AML-193 (cell line): ENCODE data around the gene GID8.
"Not testable (repeated sequence)": the region's sequence is repeated elsewhere in the genome, so short reads cannot be mapped to it uniquely, and the experiment has no call there.

Experiments used
- DNase-seq, 2 experiments: peaks; one replicate each; lab custom pipeline; 2025; lab: John Stamatoyannopoulos, UW

GID8 gene

GRCh38 chr20:62958388-62959100 is 20.6 kb downstream of the GID8 start:
- DNase-seq = no peak

DNA sequence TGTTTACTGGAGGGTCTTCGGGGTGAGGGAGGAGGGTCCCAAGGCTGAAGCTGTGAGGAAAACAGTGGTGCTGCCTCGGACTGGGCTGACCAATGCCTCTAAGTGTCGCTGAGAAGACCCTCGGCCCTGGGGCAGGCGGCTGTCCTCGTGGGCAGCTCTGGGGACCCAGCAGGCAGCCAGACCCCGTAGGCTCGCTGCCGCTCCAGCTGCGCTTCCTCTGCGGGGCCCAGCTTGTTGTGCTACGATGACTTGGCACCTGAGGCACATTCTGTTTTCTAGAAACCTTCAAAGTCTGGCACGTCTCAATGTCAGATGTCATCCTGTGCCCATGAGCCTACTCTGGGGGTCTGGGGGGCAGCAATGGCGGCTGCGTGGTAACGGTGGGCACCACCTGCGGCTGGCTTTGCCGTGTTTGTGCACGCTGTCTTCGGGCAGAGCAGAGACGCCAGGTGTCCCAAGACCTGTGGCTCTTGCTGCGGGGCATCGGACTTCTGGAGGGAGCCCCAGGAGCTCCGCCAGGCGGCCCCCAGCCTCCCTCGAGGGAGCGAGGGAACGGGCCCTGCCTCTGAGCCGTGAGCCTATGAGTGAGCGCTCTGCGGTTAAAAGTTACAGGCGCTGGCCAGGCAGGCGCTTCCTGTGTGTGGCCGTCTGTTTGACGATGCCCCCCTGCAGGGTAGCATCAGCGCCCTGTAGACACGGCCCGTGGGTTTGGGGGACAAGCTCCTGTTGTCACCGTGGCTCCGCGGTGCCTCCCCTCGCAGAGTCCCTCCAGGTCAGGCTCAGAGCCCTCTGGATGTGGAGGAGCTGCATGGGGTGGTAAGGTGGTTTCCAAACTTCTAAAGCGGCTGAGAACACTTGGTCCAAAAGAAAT is 21.4 kb downstream of the GID8 start:
- no peak for DNase-seq

DNA sequence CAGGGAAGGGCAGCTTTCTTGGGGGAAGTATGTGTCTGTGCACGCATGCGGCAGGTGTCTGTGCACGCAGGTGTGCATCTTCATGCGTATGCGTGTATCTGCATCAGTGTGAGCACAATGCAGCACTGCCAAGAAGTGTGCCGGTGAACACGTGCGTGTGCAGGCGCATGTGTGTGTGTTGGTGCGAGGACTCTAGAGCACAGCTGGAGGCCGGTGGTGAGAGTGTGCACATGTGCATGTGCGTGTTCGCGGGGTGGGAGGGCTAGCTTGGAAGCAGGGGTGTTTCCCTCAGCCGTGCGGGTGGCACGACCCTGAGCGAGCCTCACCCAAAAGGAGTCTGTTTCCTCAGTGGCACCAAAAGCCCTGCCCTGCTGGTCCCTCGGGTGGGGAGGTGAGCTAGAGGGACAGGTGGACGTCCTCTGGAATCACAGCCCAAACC is 22.1 kb downstream of the GID8 start:
- DNase-seq = no peak

- DNase-seq = not testable (repeated sequence)
These were observed 22.7 kb downstream of the GID8 start for GRCh38 chr20:62960446-62961309.

DNA sequence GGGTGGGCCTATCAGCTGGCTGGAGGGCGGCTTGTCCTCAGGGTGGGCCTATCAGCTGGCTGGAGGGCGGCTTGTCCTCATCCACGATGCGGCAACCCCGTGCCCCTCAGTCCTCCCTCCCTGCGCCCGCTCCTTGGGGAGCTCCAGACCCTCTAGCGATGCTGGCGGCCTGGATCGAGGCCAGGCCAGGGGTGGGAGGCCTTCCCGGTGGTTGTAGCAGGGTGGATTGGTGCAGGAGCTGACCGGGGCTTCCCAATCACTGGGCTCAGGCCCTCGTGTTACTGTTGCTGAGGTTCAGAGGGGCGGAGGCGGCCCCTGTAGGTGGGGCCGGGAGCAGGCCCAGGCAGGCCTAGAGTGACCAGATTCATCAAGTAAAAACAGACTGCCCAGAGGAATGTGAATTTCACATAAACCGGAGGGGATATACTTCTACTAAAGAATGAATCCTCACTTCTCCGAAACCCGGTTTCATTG is 23.4 kb downstream of the GID8 start:
- no peak for DNase-seq

- DNase-seq = no peak
These were observed 23.9 kb downstream of the GID8 start for GRCh38 chr20:62961799-62962198.

DNA sequence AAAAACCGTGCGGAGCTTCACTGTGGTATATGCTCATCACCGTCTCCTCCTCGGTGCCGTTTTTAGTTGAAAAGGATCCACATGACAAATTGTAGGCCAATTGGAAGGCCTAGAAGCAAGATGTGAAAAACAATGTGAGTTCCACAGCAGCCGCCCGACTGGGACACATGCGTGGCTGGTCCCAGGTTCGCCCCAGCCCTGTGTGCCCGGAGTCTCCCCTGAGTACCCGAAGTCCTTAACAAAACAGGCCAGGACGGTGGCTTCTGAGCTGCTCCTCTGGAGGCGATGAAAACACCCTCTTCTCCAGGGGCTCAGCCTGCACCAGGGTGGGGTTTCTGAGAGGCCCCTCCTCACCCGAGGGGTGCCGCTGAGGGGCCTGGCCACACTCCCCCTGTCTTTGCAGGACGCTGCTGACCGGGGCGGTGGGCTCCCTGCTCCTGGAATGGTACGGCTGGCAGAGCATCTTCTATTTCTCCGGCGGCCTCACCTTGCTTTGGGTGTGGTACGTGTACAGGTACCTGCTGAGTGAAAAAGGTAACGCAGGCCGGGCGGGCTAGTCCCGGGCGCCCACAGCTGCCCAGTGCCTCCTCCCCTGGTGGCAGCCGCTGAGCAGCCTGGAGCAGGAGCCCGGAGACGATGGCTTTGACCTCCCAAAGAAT is 24.4 kb downstream of the GID8 start:
- DNase-seq = no peak

DNA sequence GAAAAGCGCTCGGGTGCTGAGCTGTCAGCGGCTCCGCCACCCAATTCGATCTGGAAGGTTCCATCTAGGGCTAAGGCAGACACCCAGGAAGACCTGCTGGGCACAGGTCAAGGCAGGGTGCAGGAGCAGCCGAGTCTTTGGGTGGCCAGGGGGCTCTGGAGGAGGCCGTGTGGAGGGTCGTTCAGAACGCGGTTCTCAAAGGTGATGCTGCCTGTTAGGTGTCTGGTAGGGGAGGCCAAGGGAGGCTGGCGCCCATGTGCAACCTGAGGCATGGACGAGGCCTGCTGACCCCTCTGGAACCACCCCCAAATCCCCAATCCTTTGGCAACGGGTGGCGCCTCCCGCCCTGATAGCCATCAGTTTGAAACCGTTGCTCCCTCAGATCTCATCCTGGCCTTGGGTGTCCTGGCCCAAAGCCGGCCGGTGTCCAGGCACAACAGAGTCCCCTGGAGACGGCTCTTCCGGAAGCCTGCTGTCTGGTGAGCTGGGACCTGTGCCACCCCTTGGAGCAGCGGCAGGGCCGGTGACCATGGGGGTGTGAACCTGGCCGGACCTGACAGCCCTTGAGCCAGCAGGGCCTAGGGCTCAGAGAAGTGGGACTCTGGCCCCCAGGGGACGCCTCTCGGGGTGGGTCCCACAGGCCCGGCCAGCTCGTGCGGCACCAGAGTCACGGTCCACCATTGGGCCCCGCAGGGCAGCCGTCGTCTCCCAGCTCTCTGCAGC is 25.1 kb downstream of the GID8 start:
- no peak for DNase-seq

- no peak for DNase-seq
These were observed 25.9 kb downstream of the GID8 start for GRCh38 chr20:62963614-62964397.

- no peak for DNase-seq
These were observed 26.8 kb downstream of the GID8 start for GRCh38 chr20:62964700-62965099.

- no peak for DNase-seq
These were observed 27.4 kb downstream of the GID8 start for GRCh38 chr20:62965363-62965771.

DNA sequence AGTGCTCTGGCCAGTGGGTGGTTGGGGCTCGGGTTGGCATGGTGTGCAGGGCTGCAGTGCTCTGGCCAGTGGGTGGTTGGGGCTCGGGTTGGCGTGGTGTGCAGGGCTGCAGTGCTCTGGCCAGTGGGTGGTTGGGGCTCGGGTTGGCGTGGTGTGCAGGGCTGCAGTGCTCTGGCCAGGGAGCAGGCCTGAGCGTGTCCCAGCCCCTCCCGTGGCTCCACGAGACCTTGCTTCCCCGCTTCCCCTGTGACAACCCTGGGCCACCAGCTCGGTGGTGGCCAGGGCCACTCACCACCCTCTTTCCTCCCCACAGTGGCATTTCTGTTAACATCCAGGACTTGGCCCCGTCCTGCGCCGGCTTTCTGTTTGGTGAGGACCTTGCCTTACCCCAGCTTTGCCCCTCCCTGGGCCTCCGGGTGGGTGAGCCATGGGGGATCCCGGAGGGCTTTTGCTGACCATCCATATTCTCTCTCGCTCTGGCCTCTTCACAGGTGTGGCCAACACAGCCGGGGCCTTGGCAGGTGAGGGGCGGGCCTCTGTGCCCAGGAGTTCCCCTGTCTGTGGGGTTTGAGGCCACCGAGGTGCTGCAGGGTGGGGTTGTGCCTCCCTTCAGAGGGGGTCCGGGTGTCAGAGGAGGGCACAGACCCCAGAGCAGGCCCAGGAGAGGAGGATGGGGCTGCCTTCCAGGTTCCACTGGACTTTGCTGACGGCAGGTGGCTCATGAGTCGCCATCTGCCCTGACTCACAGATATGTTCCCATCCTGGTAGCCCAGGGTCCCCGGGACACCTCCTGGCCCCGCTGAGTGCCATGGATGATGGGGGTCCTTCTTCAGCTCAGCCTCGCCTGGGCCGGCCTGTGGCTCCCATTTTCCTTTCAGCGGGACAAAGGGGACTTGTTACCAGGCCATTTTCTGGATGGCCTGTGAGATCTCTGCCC is 28.5 kb downstream of the GID8 start:
- DNase-seq = no peak

- DNase-seq = no peak
These were observed 29.2 kb downstream of the GID8 start for GRCh38 chr20:62967149-62967501.

DNA sequence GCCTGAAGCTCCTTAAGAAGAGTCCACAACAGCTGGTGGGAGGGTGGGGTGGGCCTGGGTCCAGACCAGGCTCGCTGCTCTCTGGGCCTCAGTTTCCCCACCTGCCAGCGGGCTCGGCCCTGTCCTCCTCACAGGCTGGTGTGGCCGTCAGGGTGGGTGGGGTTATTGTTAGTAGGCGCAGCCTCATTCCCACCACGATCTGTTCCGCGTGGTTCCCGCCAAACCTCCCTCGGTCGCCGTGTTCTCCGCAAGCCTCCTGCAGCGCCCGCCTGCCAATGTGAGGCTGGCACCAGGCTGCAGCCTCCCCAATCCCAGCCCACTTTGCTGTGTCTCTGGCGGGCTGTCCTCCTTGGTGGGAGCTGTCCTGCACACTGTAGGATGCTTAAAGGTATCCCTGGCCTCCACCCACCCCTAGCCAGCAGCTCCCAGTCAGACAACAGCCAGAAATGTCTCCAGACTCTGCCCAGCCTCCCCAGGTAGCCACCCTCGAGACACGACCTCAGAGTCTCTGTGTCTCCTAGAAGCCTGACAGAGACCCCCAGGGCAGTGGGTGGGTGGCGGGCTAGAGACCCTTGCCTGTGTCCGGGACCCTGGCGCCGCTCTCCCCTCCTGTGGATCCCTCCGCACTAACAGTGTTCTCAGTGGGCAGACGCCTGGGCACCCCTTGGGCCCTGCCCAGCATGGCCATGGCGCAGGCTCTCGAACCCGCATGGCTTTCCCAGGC is 29.8 kb downstream of the GID8 start:
- no peak for DNase-seq

GRCh38 chr20:62968378-62969178 is 30.6 kb downstream of the GID8 start:
- no peak for DNase-seq

- no peak for DNase-seq
These were observed 31.3 kb downstream of the GID8 start for GRCh38 chr20:62969179-62969760.

DNA sequence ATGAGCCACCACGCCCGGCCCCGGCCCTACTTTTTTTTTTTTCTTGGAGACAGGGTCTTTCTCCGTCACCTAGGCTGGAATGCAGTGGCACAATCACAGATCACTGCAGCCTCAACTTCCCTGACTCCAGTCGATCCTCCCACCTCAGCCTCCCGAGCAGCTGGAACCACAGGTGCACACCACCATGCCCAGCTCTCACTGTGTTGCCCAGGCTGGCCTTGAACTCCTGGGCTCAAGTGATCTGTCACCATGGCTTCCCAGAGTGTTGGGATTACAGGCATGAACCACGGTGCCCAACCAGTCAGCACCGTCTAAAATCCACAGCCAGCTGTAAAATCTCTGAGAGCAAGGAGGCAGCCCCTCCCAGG is 32.0 kb downstream of the GID8 start:
- DNase-seq = no peak
